Posterior vena cava (tissue), 2 donors: ENCODE results near the gene TTC31. TPM values are rescaled to one million over a fixed set of nuclear protein-coding genes. Genes with fewer than 3 reads are reported as not detected.
"Not testable (repeated sequence)": the region's sequence is repeated elsewhere in the genome, so short reads cannot be mapped to it uniquely, and the experiment has no call there.

ENCODE experiments used
- DNase-seq: peaks from one replicate; pipeline ENCODE4 v3.0.0-alpha.2; 2020; ENCODE audit warnings: low spot score
- intact Hi-C, 2 donors: fragments of 100-400 bp; cut with DNase I; formaldehyde crosslinking; loops; one replicate each; pipeline versions ENCODE4 v1.14.1 to v1.14.2; 2022 to 2023
- total RNA-seq, 2 donors: library from RNA; stranded (reverse); fragmentation: NEBNext Ultra II Directional; extraction: Animal tissue kit (Norgen Biotek cat#: 25700); gene quantifications; one replicate each; pipeline ENCODE4 v1.2.1, GENCODE V29; 2021
- donor health status: DM: yes; HTN: yes; CAD: no.
- donor health status: DM: yes; HTN: yes; CAD: no.

Gene TTC31
- total RNA-seq, 2 donors from 2014 or later = 13.2 to 15.0 TPM

DNA sequence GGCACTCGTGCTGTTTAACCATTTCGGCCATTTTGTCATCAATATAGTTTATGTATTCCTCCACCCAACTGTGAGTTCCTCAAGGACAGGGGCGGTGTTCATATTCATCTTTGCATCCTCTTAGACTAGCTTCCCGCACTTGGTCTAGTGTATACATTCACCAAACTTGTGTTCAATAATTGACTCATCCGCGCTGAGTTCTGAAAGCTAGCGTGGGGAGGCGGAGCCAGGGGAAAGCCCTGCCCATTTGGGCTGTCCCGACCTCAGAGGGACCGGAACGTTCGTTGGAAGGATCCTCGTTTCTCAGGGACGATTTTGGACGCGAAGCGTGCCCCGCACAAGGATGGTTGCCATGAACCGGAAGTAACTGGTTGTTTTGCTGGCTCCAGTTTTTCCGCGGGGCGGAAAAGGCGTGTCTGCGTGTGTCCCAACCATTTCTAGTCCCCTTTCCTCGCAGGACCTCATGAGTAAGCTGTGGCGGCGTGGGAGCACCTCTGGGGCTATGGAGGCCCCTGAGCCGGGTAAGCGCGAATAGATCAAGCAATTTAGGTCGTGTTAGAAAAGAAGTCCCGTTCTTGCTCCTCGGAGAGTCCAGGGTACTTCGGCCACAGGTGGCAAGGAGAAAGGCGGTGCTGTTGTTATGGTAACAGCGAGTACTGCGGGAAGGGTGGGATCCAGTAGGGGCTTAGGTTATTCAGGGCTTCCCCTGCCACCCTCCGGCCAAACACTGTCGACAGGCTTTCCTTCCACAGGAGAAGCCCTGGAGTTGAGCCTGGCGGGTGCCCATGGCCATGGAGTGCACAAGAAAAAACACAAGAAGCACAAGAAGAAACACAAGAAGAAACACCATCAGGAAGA is 28.0 kb upstream of the TTC31 start, which contains the start of gene INO80B:
INO80B (plus strand) TSS at position 434 of the 858 bp plus-strand sequence; CDS start at position 464, 30 bp downstream.
- intact Hi-C loops = no loop called here
- DNase-seq = peak; percentile 98

- DNase-seq = no peak
These were observed 25.7 kb upstream of the TTC31 start for GRCh38 chr2:74457129-74457548.

DNA sequence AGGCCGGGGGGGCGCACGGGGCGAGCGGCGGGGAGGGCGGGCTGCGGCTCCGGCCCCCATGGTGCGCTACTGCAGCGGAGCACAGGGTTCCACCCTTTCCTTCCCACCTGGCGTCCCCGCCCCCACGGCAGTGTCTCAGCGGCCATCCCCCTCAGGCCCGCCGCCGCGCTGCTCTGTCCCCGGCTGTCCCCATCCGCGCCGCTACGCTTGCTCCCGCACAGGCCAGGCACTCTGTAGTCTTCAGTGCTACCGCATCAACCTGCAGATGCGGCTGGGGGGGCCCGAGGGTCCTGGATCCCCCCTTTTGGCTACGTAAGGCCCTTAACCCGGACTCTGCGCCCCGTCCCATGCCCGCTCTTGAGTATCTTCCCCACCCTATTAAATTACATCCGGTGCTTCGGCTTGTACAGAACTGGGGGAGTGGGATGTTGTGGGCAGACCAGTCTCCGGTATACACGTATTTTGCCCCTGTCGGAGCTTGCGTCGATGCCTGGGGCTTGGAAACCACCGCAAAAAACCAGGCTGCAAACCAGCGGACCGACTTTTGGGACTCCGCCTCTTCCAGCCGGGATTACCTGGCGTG is 25.2 kb upstream of the TTC31 start:
- intact Hi-C loops = no loop called here
- peak; percentile 90 for DNase-seq

More at GRCh38 chr2:74457129-74457548, 25.7 kb upstream of the TTC31 start:
- intact Hi-C loops = no loop called here

DNA sequence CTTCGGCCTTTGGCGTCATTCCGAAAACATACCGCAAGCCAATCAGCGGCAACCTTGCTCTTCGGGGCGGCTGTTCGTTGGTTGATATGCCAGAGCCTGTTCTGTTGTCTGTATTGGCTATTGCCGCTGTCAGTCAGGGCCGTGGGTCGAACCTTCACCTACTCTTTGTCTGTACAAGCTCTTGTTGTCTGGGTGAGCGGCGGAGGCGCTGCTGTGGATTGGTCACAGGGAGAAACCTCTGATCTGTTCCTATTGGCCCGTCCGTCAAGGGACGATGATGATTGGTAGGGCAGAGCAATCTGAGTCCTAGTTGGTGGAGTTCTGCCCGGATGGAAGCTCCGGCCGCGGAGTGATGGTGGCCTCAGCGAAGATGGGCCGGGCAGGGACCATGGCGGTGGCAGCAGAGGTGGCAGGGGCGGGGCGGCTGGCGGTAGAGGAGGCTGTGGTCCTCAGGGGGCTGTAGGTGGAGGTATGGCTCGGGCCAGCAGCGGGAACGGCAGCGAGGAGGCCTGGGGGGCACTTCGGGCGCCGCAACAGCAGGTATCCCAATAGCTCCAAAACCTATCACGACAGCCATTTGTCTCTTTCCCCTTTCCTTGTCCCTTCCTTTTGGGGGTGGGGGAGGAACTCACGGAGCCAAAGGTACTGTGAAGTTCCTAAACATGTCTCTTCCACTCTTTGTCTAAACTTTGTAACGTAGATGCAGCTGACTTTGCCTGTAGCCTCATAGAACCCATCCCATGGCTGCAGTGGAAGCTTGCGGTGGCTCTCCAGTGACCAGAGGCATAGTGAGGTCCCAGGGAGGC is 24.5 kb upstream of the TTC31 start, which contains the start of gene WBP1:
WBP1 (plus strand) TSS at position 307 of the 806 bp plus-strand sequence; CDS start at position 472, 165 bp downstream.
- peak; percentile 100 for DNase-seq
- intact Hi-C loops = no loop called here

GRCh38 chr2:74458938-74459363 is 23.9 kb upstream of the TTC31 start:
- peak; percentile 63 for DNase-seq
- intact Hi-C loops = no loop called here

- DNase-seq = peak; percentile 70
These were observed 23.3 kb upstream of the TTC31 start for GRCh38 chr2:74459503-74460118.

DNA sequence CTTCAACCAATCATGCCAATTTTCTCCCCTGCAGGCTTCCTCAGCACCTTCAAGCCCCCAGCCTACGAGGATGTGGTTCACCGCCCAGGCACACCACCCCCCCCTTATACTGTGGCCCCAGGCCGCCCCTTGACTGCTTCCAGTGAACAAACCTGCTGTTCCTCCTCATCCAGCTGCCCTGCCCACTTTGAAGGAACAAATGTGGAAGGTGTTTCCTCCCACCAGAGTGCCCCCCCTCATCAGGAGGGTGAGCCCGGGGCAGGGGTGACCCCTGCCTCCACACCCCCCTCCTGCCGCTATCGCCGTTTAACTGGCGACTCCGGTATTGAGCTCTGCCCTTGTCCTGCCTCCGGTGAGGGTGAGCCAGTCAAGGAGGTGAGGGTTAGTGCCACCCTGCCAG is 22.7 kb upstream of the TTC31 start:
- peak; percentile 50 for DNase-seq
- intact Hi-C loops = not testable (repeated sequence)

More at GRCh38 chr2:74459503-74460118, 23.3 kb upstream of the TTC31 start:
- intact Hi-C loops = not testable (repeated sequence)

- intact Hi-C loops = no loop called here
- DNase-seq = peak; percentile 78
These were observed 21.5 kb upstream of the TTC31 start for GRCh38 chr2:74461187-74462053.

DNA sequence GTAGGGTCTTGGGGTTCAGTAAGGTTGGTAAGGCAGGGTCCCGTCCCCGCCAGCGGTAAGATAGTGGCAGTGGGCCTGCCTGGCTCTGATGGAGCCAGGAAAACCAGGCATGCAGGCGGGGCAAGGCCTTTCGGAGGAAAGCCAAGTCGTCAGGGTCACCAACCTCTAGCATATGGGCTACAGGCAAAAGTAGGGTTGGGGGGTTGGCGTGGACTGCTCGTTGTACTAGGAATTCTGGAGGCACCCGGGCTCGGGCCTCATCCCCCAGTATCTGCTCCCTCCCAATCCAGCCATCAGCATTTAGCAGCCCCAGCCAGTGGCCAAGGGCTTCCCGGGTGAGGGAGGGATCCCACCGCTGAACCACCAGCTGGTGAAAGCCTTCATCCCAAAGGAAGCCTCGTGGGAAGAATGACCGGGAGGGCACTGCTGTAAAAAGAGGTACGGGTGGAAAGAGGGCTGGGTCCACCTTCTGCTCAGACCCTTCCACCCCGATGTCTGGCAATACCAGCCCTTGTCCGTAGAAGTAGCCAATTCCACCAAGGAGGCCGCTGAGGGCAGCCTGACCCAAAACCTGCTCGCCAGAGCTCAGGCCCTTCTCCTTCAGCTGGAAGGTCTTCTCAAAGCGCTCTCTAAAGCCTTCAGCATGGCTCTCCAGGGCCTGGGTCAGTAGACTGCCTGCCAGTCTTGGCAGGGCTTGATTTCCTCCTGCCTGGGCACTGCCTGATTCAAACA is 20.7 kb upstream of the TTC31 start:
- intact Hi-C loops = no loop called here
- peak; percentile 71 for DNase-seq

DNA sequence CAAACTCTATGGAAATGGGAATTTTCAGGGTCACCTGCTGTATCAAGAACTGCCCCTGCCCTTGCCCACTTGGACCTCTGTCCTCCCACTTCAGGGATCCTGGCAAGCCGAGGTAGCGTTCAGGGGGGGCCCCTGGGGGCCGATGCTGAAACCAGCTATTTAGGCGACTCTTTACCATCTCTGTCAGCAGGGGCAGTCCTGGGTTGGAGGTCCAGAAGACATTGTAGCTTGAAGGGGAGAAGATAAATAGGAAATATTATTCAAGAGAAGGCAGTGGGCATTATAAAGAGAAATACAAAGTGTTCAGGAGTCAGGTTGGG is 20.1 kb upstream of the TTC31 start:
- intact Hi-C loops = no loop called here
- DNase-seq = no peak

DNA sequence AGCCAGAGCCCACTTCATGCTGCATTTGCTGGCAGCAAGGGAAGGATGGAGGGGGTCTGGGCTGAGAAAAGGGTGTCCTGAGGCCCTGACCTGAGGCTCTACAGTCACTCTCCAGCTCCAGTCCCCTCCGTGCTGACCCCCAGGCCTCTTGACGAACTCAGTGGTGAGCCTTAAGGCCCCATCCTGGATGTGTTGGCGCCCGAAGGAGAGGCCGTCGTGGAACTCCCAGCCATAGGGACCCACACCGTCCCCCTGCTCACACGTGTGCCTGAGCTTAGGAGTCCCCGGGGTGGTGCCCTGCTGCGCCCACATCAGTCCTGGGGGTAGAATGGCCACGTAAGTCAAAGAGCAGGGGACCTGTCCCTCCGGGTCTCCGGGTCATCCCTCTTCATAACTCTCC is 18.5 kb upstream of the TTC31 start:
- intact Hi-C loops = no loop called here
- DNase-seq = no peak

GRCh38 chr2:74470742-74471141 is 12.1 kb upstream of the TTC31 start:
- intact Hi-C loops = not testable (repeated sequence)
- DNase-seq = peak; percentile 47

- intact Hi-C loops = no loop called here
- DNase-seq = peak; percentile 38
These were observed 11.4 kb upstream of the TTC31 start for GRCh38 chr2:74471332-74472065.

DNA sequence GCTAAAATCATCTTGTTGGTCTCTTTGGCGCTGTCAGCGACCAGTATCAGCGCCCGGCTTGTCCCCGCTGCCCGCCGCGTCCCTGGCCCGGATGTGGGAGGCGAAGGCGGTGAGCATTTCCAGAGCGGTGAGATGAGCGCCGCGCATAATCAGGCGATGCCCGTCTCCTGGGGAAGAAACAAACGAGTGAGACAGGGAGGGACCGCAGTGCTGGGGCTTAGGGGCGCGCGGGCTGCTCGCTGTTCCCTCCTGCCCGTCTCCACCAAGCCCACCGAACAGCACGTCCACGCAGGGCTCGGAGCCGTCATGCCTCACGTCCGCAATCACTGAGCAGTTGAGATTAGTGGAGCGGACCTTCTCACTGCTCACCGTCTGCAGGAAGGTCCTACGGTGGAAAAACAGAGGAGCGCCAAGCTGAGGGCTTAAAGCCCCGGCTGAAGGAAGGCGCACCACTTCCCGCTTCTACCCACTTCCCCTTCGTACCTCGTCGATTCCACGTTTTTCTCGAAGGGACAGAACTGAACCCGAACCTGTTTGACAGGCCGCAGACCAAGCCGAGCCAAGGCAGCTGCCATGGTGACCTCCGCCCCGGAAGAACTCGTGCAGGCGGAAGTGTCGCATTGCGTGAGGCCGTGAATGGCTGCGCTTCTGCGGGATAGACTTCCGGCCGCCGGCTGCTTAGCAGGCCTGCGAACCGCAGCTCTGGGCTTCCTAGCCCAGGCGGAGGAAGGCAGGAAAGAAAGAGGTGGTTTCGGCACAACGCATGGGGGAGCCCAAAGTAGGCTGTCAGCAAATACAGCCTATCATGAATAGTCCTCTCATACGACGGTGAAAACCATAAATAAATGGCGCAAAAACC is 10.6 kb upstream of the TTC31 start, which contains the start of gene MRPL53:
MRPL53 (minus strand) TSS at position 595 of the 859 bp plus-strand sequence; CDS start at position 575, 20 bp downstream.
- DNase-seq = peak; percentile 98
- intact Hi-C loops = no loop called here

DNA sequence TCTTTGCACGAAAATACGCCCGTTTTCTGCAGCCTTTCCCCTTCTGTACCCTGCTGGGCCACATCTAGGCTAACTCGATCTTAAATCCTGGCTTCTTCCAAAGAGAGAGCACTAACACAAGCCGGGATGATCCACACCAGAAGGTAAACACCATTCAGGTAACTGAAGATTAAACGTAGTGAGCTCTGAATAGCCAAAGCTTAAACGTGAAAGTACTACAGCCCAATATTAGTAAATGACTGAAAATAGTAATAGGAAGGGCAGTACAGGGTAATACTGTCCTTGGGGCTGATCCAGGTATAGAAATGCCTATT is 10.0 kb upstream of the TTC31 start:
- no peak for DNase-seq
- intact Hi-C loops = no loop called here

- intact Hi-C loops = no loop called here
- DNase-seq = peak; percentile 76
These were observed 8.4 kb upstream of the TTC31 start for GRCh38 chr2:74474481-74474880.
